ENCODE results near the gene ARHGAP26.
"Not testable (repeated sequence)": the region's sequence is repeated elsewhere in the genome, so short reads cannot be mapped to it uniquely, and the experiment has no call there.

ARHGAP26 gene

GRCh38 chr5:142970440-142971030, 200.4 kb downstream of the ARHGAP26 start:
- DNase-seq, result no peak

GRCh38 chr5:142971303-142972013, 201.3 kb downstream of the ARHGAP26 start:
- DNase-seq, result no peak

- DNase-seq, result no peak
These were observed 201.9 kb downstream of the ARHGAP26 start for GRCh38 chr5:142972064-142972570.

GRCh38 chr5:142973932-142974331, 203.8 kb downstream of the ARHGAP26 start:
- DNase-seq, result no peak

GRCh38 chr5:142974409-142974808, 204.2 kb downstream of the ARHGAP26 start:
- DNase-seq, result no peak

GRCh38 chr5:142976861-142977260, 206.7 kb downstream of the ARHGAP26 start:
- no peak for DNase-seq

GRCh38 chr5:142977363-142978051, 207.3 kb downstream of the ARHGAP26 start:
- DNase-seq, result peak; percentile 74

GRCh38 chr5:142978252-142978651, 208.1 kb downstream of the ARHGAP26 start:
- no peak for DNase-seq

GRCh38 chr5:142978726-142979125, 208.5 kb downstream of the ARHGAP26 start:
- DNase-seq, result no peak

GRCh38 chr5:142979636-142980035, 209.5 kb downstream of the ARHGAP26 start:
- no peak for DNase-seq

GRCh38 chr5:142981475-142981874, 211.3 kb downstream of the ARHGAP26 start:
- DNase-seq, result no peak

GRCh38 chr5:142981886-142982820, 212.0 kb downstream of the ARHGAP26 start:
- no peak for DNase-seq

- DNase-seq, result no peak
These were observed 212.6 kb downstream of the ARHGAP26 start for GRCh38 chr5:142982821-142983200.

- DNase-seq, result no peak
These were observed 213.8 kb downstream of the ARHGAP26 start for GRCh38 chr5:142984011-142984410.

- DNase-seq, result no peak
These were observed 214.3 kb downstream of the ARHGAP26 start for GRCh38 chr5:142984525-142984924.

- not testable (repeated sequence) for DNase-seq
These were observed 219.1 kb downstream of the ARHGAP26 start for GRCh38 chr5:142989270-142989669.

- DNase-seq, result not testable (repeated sequence)
These were observed 219.9 kb downstream of the ARHGAP26 start for GRCh38 chr5:142990073-142990472.

- DNase-seq, result no peak
These were observed 224.0 kb downstream of the ARHGAP26 start for GRCh38 chr5:142994218-142994617.

- DNase-seq, result not testable (repeated sequence)
These were observed 225.4 kb downstream of the ARHGAP26 start for GRCh38 chr5:142995621-142996020.

- DNase-seq, result no peak
These were observed 227.4 kb downstream of the ARHGAP26 start for GRCh38 chr5:142997591-142997990.

- no peak for DNase-seq
These were observed 228.3 kb downstream of the ARHGAP26 start for GRCh38 chr5:142998316-142999020.

- DNase-seq, result not testable (repeated sequence)
These were observed 230.4 kb downstream of the ARHGAP26 start for GRCh38 chr5:143000551-143000950.
